ENCODE data around the gene F8. TPM values are rescaled to one million over a fixed set of nuclear protein-coding genes. Genes with fewer than 3 reads are reported as not detected.
A peak's percentile ranks its signal among the peaks of the same experiment; 100 is the strongest.

The F8 gene
- total and polyA plus RNA-seq, 2 of the 4 experiments (the other 2 are of a cell fraction), result 1.4 to 1.5 TPM

GRCh38 chrX:154802947-154803346, 219.6 kb downstream of the F8 start:
- H4K91ac ChIP-seq (ENCODE audit: insufficient read depth, low read depth, low read length), result no peak overlapping the region
- H4K5ac ChIP-seq (ENCODE audit: low read depth, low read length), result no peak overlapping the region
- H2BK20ac ChIP-seq (ENCODE audit: low read depth, low read length), result no peak overlapping the region
- BruUV-seq (replicated peaks), result no TSS peak
- dilution Hi-C loops (cut with HindIII; ENCODE audit: low sequenced_read_pairs, unreplicated experiment) (no loop called here), intact Hi-C loops (cut with micrococcal nuclease) (no loop called here), in situ Hi-C loops (cut with MboI; ENCODE audit: low sequenced_read_pairs) (no loop called here)
- H4K8ac ChIP-seq (ENCODE audit: low read depth in 2 of 2, low read length in 2 of 2), result no peak overlapping the region
- H3K4me2 ChIP-seq (ENCODE audit: low read depth, low read length), result 0 out of 2 replicates have a peak overlapping the region, but pooled peaks have one; percentile 8
- H2AK9ac ChIP-seq (replicated peaks; ENCODE audit: low read depth, low read length, poor library complexity), result no peak overlapping the region
- no peaks in the 10 kb centered on the region for H3K36me3 ChIP-seq (ENCODE audit: control insufficient read depth, insufficient read depth, low read length)
- H3K9me1 ChIP-seq (ENCODE audit: insufficient read depth, low read length), result peaks cover 6% of the 10 kb centered on the region
- no peak overlapping the region for H2AK5ac ChIP-seq (ENCODE audit: low read depth, low read length)
- ChIA-PET CTCF (no interaction called here), POLR2A (ENCODE audit: unreplicated experiment) (no interaction called here)
- H2BK5ac ChIP-seq (ENCODE audit: low read depth, low read length, poor library complexity, severe bottlenecking), result no peak overlapping the region
- H3K27ac ChIP-seq (ENCODE audit: insufficient read depth, low read length), result no peak overlapping the region
- no peak overlapping the region for H3K4me3 ChIP-seq (ENCODE audit: insufficient read depth, low read depth, low read length)
- H3K79me1 ChIP-seq (ENCODE audit: low read depth in 1 of 2, low read length in 2 of 2), result peaks cover 23 to 24% of the 10 kb centered on the region in 2 experiments
- no peak overlapping the region for H3K23ac ChIP-seq (ENCODE audit: low read depth, low read length)
- H3K56ac ChIP-seq (ENCODE audit: extremely low read depth, insufficient read depth, low read length), result no peak overlapping the region
- H3K14ac ChIP-seq (replicated peaks; ENCODE audit: low read depth, low read length), result no peak overlapping the region
- WGBS, 2 experiments (ENCODE audit: extremely low coverage in 2 of 2, insufficient read length in 1 of 2), result no CpG with 5 or more reads among the region's 2 CpGs
- TF ChIP-seq RCOR1 (IDR thresholded peaks at IDR 0.05; ENCODE audit: insufficient replicate concordance, low read length) (no peak), FOS (IDR thresholded peaks at IDR 0.05; ENCODE audit: low read depth, low read length) (no peak), BHLHE40 (IDR thresholded peaks at IDR 0.05; ENCODE audit: low read depth, low read length) (no peak), POLR2A (IDR thresholded peaks at IDR 0.05; ENCODE audit: low read depth, low read length) (no peak), CTCF (conservative IDR thresholded peaks at IDR 0.05; ENCODE audit: low read depth, low read length) (no peak), SMC3 (IDR thresholded peaks at IDR 0.05; ENCODE audit: low read depth, low read length) (no peak), RFX5 (IDR thresholded peaks at IDR 0.05; ENCODE audit: low read depth, low read length) (no peak), MAFK (IDR thresholded peaks at IDR 0.05; ENCODE audit: low read depth, low read length) (no peak), NFE2L2 (IDR thresholded peaks at IDR 0.05; ENCODE audit: low read depth, low read length) (no peak), MAZ (IDR thresholded peaks at IDR 0.05; ENCODE audit: borderline replicate concordance, low read depth, low read length) (no peak), USF2 (IDR thresholded peaks at IDR 0.05; ENCODE audit: low read depth, low read length) (no peak), CEBPB (IDR thresholded peaks at IDR 0.05; ENCODE audit: low read depth, low read length) (no peak), RAD21 (IDR thresholded peaks at IDR 0.05; ENCODE audit: low read length) (no peak), MXI1 (IDR thresholded peaks at IDR 0.05; ENCODE audit: borderline replicate concordance, low read depth, low read length) (no peak), CHD1 (IDR thresholded peaks at IDR 0.05; ENCODE audit: low read depth, low read length) (no peak), ELK1 (IDR thresholded peaks at IDR 0.05; ENCODE audit: borderline replicate concordance, low read depth, low read length) (no peak)
- H2BK15ac ChIP-seq (ENCODE audit: low read depth, low read length), result no peak overlapping the region
- no peak overlapping the region for H2AFZ ChIP-seq (replicated peaks; ENCODE audit: low read length, poor library complexity)
- ATAC-seq (ENCODE audit: low read depth), result no peak
- peaks cover 3% of the 10 kb centered on the region; the same call in 1 of the 2 replicates for H4K20me1 ChIP-seq (ENCODE audit: insufficient read depth, low read length)
- no peak overlapping the region for H3K9ac ChIP-seq (ENCODE audit: low read depth, low read length)
- no peak overlapping the region for H2BK120ac ChIP-seq (ENCODE audit: low read depth, low read length)
- peaks cover 16% of the 10 kb centered on the region for H3K4me1 ChIP-seq (ENCODE audit: control insufficient read depth, insufficient read depth, low read length)
- peak overlapping the region; percentile 44; the same call in 1 of the 2 replicates for H3K4ac ChIP-seq (ENCODE audit: low read depth, low read length)
- no peaks in the 10 kb centered on the region for H3K9me3 ChIP-seq (ENCODE audit: control insufficient read depth, insufficient read depth, low read length)
- H3K27me3 ChIP-seq (ENCODE audit: control insufficient read depth, insufficient read depth, low read length), result no peaks in the 10 kb centered on the region
- DNase-seq, result no peak
- H3K18ac ChIP-seq (ENCODE audit: low read depth, low read length), result no peak overlapping the region
